ENCODE results near the gene ERFE.

GRCh38 chr2:238133499-238134392 lies 25.0 kb upstream of the ERFE start:
- TF ChIP-seq CTCF (IDR thresholded peaks at IDR 0.05) = no peak
- no peak for TF ChIP-seq POLR2A (IDR thresholded peaks at IDR 0.05)
